Measurements from ENCODE around the gene GAR1.
"Not testable (repeated sequence)": the region's sequence is repeated elsewhere in the genome, so short reads cannot be mapped to it uniquely, and the experiment has no call there.

Gene GAR1

GRCh38 chr4:109815151-109816081 is at the start of gene GAR1:
Gene GAR1, plus strand, starts transcription at chr4:109815762. Its CDS starts 403 bp downstream, at chr4:109816165.
- peak; percentile 97 to 99 for DNase-seq
- TF ChIP-seq GATA1 (IDR thresholded peaks at IDR 0.05; ENCODE audit: low read depth, low read length) (no peak), POLR2A (IDR thresholded peaks at IDR 0.05; ENCODE audit: low read length) (peak; percentile 99)

GRCh38 chr4:109782092-109782491 is 33.5 kb upstream of the GAR1 start:
- not testable (repeated sequence) for DNase-seq

DNA sequence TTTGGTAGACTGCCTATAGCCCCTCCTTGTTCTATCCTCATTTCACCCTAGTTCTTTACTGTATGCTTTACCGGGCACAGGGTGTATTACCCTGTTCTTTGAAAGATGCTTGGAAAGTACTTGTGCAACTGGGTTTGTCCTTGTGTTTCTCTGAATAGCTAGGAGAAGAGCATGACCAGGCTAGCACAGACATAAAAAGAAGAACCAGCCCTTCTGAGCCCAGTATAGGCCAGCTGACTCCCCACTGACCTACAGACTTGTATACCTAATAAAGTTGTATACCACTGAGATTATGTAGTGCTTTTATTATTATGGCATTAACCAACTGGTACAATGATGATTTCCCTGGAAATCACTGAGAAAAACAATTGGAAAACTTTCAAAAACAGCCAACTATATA is 28.7 kb upstream of the GAR1 start:
- DNase-seq: no peak
- TF ChIP-seq POLR2A (IDR thresholded peaks at IDR 0.05; ENCODE audit: low read length) (no peak), GATA1 (IDR thresholded peaks at IDR 0.05; ENCODE audit: low read depth, low read length) (no peak)

GRCh38 chr4:109787807-109788206 is 27.8 kb upstream of the GAR1 start:
- no peak for DNase-seq

GRCh38 chr4:109795059-109795458 is 20.5 kb upstream of the GAR1 start:
- DNase-seq: no peak
- no peak for TF ChIP-seq GATA1 (IDR thresholded peaks at IDR 0.05; ENCODE audit: low read depth, low read length)
- no peak for TF ChIP-seq POLR2A (IDR thresholded peaks at IDR 0.05; ENCODE audit: low read length)

More at GRCh38 chr4:109787807-109788206, 27.8 kb upstream of the GAR1 start:
- TF ChIP-seq GATA1 (IDR thresholded peaks at IDR 0.05; ENCODE audit: low read depth, low read length) (no peak), POLR2A (IDR thresholded peaks at IDR 0.05; ENCODE audit: low read length) (no peak)

DNA sequence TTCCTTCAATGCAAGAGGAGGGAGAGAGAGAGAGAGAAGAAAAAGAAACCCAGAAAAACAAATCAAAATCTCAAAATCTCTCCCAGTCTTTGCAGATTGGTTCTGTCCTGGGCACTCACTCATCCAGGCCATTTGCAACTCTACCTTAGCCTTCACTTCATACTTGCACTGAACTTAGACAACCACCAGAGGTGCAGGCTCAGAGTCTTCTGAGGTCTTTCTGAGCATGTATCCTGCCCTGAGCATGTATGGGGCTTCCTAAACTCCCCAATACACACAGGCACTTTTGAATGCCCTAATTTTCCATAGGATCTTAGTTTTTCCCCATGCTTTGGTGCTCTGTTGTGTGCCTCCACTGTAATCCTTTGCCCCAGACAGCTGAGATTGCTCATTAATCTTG is 16.7 kb upstream of the GAR1 start:
- DNase-seq: no peak
- TF ChIP-seq POLR2A (IDR thresholded peaks at IDR 0.05; ENCODE audit: low read length) (no peak), GATA1 (IDR thresholded peaks at IDR 0.05; ENCODE audit: low read depth, low read length) (no peak)

- DNase-seq: no peak
- TF ChIP-seq GATA1 (IDR thresholded peaks at IDR 0.05; ENCODE audit: low read depth, low read length): no peak
- no peak for TF ChIP-seq POLR2A (IDR thresholded peaks at IDR 0.05; ENCODE audit: low read length)
Observed at GRCh38 chr4:109801099-109801789, 14.3 kb upstream of the GAR1 start.

DNA sequence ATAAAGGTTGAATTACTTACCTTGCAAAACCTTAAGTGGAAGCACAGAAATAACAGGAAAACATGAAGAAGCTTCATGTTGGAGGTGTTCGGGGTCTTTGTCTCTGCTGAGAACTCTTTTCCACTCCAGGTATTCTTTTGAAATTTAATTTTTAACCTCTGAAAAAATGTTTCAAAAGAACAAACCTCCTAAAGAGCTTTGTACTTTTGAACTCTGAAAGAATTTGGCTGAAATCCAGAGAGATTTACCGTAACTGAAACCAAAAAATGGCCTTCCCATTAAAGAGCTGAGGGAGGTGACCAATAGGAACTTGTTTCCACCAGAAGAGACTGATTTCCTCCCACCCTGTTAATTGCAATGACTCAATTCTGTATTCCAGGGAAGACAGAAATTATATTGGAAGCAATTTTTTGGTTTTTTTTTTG is 13.7 kb upstream of the GAR1 start, which contains the start of gene CFI:
Gene CFI (minus strand): TSS at position 105 of the 425 bp plus-strand sequence. CDS start 28 bp downstream, at position 77.
- TF ChIP-seq GATA1 (IDR thresholded peaks at IDR 0.05; ENCODE audit: low read depth, low read length) (no peak), POLR2A (IDR thresholded peaks at IDR 0.05; ENCODE audit: low read length) (no peak)
- no peak for DNase-seq

- DNase-seq: peak; percentile 67 to 72
- TF ChIP-seq GATA1 (IDR thresholded peaks at IDR 0.05; ENCODE audit: low read depth, low read length) (no peak), POLR2A (IDR thresholded peaks at IDR 0.05; ENCODE audit: low read length) (no peak)
Observed at GRCh38 chr4:109803924-109804571, 11.5 kb upstream of the GAR1 start.

- no peak for TF ChIP-seq GATA1 (IDR thresholded peaks at IDR 0.05; ENCODE audit: low read depth, low read length)
- TF ChIP-seq POLR2A (IDR thresholded peaks at IDR 0.05; ENCODE audit: low read length): no peak
- DNase-seq: no peak
Observed at GRCh38 chr4:109809655-109810054, 5.9 kb upstream of the GAR1 start.

DNA sequence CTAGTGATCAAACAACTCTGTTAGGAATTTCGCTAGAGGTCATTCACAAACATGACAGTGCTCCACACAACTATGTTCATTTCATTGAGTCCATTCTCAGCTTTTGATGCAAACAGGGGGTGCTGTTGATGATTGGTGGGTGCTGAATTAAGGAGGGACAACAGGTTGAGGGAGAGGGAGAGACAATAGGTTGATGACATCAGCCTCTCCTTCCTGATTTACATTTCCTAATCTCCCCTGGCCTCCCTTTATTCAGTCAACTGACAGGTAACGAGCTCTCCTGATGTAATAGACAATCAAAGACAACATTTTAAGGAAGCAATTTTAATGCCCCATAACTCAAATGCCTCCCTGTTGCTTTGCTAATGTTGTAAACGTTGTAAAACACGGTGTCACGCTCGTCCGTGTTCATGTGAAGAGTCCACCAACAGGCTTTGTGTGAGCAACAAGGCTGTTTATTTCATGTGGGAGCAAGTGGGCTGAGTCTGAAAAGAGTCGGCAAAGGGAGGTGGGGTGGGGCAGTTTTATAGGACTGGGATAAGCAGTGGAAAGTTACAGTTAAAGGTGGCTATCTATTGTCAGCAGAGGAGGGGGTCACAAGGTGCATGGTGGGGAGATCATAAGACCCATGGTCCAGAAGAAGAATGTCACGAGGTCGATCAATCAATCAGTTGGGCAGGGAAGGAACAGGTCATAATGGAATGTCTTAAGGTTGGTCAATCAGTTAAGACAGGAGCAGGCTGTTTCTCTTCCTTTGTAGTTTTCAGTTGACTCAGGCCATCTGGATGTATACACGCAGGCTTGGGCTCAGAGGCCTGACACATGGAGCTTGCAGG is 4.8 kb upstream of the GAR1 start:
- peak in 1 of 2 experiments; percentile 17 for DNase-seq
- TF ChIP-seq GATA1 (IDR thresholded peaks at IDR 0.05; ENCODE audit: low read depth, low read length) (no peak), POLR2A (IDR thresholded peaks at IDR 0.05; ENCODE audit: low read length) (no peak)

DNA sequence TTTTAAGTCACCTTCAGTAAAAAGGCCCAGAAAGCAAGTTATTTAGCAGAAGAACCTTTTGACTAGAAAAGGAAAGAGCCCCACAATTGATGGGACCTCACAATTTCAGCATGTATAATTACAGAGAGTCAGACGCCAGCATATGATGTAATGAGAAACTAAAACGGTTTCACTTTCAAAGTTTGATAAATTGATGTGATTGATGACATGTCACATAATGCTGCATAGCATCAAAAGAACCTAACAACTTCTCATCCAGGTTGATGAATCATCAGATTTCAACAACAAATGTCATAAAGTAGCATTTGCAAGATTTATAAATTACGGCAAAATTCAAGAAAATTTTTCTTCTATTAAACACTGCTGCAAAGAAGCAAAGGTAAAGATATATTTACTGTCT is 3.9 kb upstream of the GAR1 start:
- TF ChIP-seq POLR2A (IDR thresholded peaks at IDR 0.05; ENCODE audit: low read length): no peak
- TF ChIP-seq GATA1 (IDR thresholded peaks at IDR 0.05; ENCODE audit: low read depth, low read length): no peak
- DNase-seq: peak in 1 of 2 experiments; percentile 28

DNA sequence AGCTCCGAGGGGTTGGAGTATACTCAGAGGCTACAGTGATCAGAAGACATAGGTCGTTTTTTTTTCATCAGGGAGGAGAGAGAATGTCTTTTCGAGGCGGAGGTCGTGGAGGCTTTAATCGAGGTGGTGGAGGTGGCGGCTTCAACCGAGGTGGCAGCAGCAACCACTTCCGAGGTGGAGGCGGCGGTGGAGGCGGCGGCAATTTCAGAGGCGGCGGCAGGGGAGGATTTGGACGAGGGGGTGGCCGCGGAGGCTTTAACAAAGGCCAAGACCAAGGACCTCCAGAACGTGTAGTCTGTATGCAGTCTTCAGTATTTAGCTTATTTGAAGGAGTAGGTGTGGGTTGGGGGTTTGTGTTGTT is 500 bp downstream of the GAR1 start:
- TF ChIP-seq POLR2A (IDR thresholded peaks at IDR 0.05; ENCODE audit: low read length) (no peak), GATA1 (IDR thresholded peaks at IDR 0.05; ENCODE audit: low read depth, low read length) (no peak)
- DNase-seq: peak; percentile 63 to 76

Data from erythroblast (primary cell).